Astrocyte (in vitro differentiated cells and primary cell): ENCODE results near the gene DNMBP.

ENCODE experiments used
- EZH2 ChIP-seq: IDR thresholded peaks from 2 replicates; pipeline ENCODE4 v1.6.1; 2012; ENCODE audit warnings: mild to moderate bottlenecking, low read length, inconsistent platforms; ENCODE audit not compliant: insufficient read depth
- TF ChIP-seq, protein P1 (sequence below): IDR thresholded peaks from 2 replicates; pipeline ENCODE4 v1.5.1; 2011; ENCODE audit warnings: low read depth, mild to moderate bottlenecking, inconsistent platforms, low read length, moderate library complexity; ENCODE audit not compliant: insufficient read depth

DNA sequence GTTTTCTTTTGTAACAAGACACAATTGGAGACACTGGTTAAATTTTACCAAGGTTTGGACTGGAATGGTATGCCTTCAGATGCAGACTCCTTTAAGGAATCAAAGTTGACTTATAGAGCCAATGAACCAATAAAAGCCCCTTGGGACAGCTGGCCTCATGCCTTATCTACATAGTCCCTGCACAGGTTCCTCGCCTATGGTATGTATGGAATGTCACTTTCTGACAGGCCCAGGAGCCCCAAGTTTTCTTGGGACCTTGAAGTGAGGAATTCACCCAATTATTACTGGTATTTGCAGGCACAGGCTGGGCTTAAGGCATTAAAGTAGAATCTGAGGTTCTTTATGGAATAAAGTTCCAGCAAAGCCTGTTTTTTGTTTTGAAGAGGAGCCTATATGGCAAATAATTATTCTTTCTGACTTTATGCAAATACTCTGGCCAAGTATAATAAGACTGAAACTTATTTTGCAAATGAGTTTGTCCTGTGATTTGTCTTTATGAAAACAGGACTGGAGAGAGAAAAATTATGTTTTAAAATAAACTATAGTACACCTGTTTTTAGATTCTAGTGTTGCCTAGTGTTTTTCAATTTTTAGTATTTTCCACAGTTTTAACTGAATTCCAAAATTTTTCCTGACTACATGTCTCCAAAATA, 24.1 kb upstream of the DNMBP start:
- TF ChIP-seq, protein P1, sequence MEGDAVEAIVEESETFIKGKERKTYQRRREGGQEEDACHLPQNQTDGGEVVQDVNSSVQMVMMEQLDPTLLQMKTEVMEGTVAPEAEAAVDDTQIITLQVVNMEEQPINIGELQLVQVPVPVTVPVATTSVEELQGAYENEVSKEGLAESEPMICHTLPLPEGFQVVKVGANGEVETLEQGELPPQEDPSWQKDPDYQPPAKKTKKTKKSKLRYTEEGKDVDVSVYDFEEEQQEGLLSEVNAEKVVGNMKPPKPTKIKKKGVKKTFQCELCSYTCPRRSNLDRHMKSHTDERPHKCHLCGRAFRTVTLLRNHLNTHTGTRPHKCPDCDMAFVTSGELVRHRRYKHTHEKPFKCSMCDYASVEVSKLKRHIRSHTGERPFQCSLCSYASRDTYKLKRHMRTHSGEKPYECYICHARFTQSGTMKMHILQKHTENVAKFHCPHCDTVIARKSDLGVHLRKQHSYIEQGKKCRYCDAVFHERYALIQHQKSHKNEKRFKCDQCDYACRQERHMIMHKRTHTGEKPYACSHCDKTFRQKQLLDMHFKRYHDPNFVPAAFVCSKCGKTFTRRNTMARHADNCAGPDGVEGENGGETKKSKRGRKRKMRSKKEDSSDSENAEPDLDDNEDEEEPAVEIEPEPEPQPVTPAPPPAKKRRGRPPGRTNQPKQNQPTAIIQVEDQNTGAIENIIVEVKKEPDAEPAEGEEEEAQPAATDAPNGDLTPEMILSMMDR = no peak
- no peak for TF ChIP-seq EZH2
